ENCODE results near the gene RAB36. TPM values are rescaled to one million over a fixed set of nuclear protein-coding genes. Genes with fewer than 3 reads are reported as not detected.

RAB36 gene
- total RNA-seq, 2 donors from 2014 or later = 1.3 to 3.1 TPM

- no peaks in the 10 kb centered on the region for H3K4me1 ChIP-seq
- no peak overlapping the region for H3K27ac ChIP-seq
- H3K36me3 ChIP-seq (replicated peaks in 1 of 2; ENCODE audit: insufficient read depth in 1 of 2, low read depth in 2 of 2) = no peaks in the 10 kb centered on the region
- ATAC-seq (no peak), DNase-seq (no peak)
- 59 to 67% methylated on average over 6 of the region's 6 CpGs for WGBS, 2 donors
- H3K9me3 ChIP-seq = no peaks in the 10 kb centered on the region
- H3K27me3 ChIP-seq = no peaks in the 10 kb centered on the region
- H3K4me3 ChIP-seq = no peak overlapping the region
- intact Hi-C loops (cut with DNase I) = no loop called here
- no peak for TF ChIP-seq POLR2A (IDR thresholded peaks at IDR 0.05)
- no peak for TF ChIP-seq CTCF (IDR thresholded peaks at IDR 0.05)
These were observed 21.0 kb downstream of the RAB36 start for GRCh38 chr22:23166042-23166831.

GRCh38 chr22:23166841-23167616 lies 21.8 kb downstream of the RAB36 start:
- Histone ChIP-seq H3K4me3 (no peak overlapping the region), H3K27ac (no peak overlapping the region), H3K27me3 (no peaks in the 10 kb centered on the region), H3K36me3 (replicated peaks in 1 of 2; ENCODE audit: insufficient read depth in 1 of 2, low read depth in 2 of 2) (no peaks in the 10 kb centered on the region), H3K4me1 (no peaks in the 10 kb centered on the region), H3K9me3 (no peaks in the 10 kb centered on the region)
- no peak for TF ChIP-seq CTCF (IDR thresholded peaks at IDR 0.05)
- TF ChIP-seq POLR2A (IDR thresholded peaks at IDR 0.05) = no peak
- ATAC-seq = no peak
- intact Hi-C loops (cut with DNase I) = no loop called here
- 82 to 85% methylated on average over 8 to 10 of the region's 10 CpGs for WGBS, 2 donors
- no peak for DNase-seq

GRCh38 chr22:23168391-23169042 lies 23.2 kb downstream of the RAB36 start:
- Histone ChIP-seq H3K9me3 (no peaks in the 10 kb centered on the region), H3K27me3 (no peaks in the 10 kb centered on the region), H3K4me3 (no peak overlapping the region), H3K4me1 (no peaks in the 10 kb centered on the region), H3K27ac (no peak overlapping the region), H3K36me3 (replicated peaks in 1 of 2; ENCODE audit: insufficient read depth in 1 of 2, low read depth in 2 of 2) (no peaks in the 10 kb centered on the region)
- DNase-seq (no peak), ATAC-seq (no peak)
- 57 to 87% methylated on average over 1 to 9 of the region's 9 CpGs for WGBS, 2 donors
- TF ChIP-seq POLR2A (IDR thresholded peaks at IDR 0.05) (no peak), CTCF (IDR thresholded peaks at IDR 0.05) (no peak)
- intact Hi-C loops (cut with DNase I) = no loop called here

GRCh38 chr22:23169043-23169406 lies 23.7 kb downstream of the RAB36 start:
- no peaks in the 10 kb centered on the region for H3K9me3 ChIP-seq
- WGBS, 2 donors = 88 to 100% methylated on average over 1 to 4 of the region's 4 CpGs
- no peaks in the 10 kb centered on the region for H3K4me1 ChIP-seq
- H3K27me3 ChIP-seq = no peaks in the 10 kb centered on the region
- no peak overlapping the region for H3K4me3 ChIP-seq
- DNase-seq (no peak), ATAC-seq (no peak)
- TF ChIP-seq POLR2A (IDR thresholded peaks at IDR 0.05) (no peak), CTCF (IDR thresholded peaks at IDR 0.05) (no peak)
- no peak overlapping the region for H3K27ac ChIP-seq
- intact Hi-C loops (cut with DNase I) = no loop called here
- no peaks in the 10 kb centered on the region for H3K36me3 ChIP-seq (replicated peaks in 1 of 2; ENCODE audit: insufficient read depth in 1 of 2, low read depth in 2 of 2)
